ENCODE measurements around the gene STRBP.

The STRBP gene

GRCh38 chr9:123099042-123099441, 169.3 kb downstream of the STRBP start:
- H3K4me3 ChIP-seq (ENCODE audit: low read depth, low read length), result no peak overlapping the region
- DNase-seq (ENCODE audit: low read depth), result no peak
- no peak for TF ChIP-seq CTCF (IDR thresholded peaks at IDR 0.05; ENCODE audit: control insufficient read depth, extremely low read depth, insufficient read depth)

GRCh38 chr9:123098096-123098459, 170.3 kb downstream of the STRBP start:
- TF ChIP-seq CTCF (IDR thresholded peaks at IDR 0.05; ENCODE audit: control insufficient read depth, extremely low read depth, insufficient read depth), result no peak
- no peak for DNase-seq (ENCODE audit: low read depth)
- no peak overlapping the region for H3K4me3 ChIP-seq (ENCODE audit: low read depth, low read length)

GRCh38 chr9:123097430-123098095, 170.8 kb downstream of the STRBP start:
- DNase-seq (ENCODE audit: low read depth), result no peak
- TF ChIP-seq CTCF (IDR thresholded peaks at IDR 0.05; ENCODE audit: control insufficient read depth, extremely low read depth, insufficient read depth), result no peak
- no peak overlapping the region for H3K4me3 ChIP-seq (ENCODE audit: low read depth, low read length)

- DNase-seq (ENCODE audit: low read depth), result no peak
- TF ChIP-seq CTCF (IDR thresholded peaks at IDR 0.05; ENCODE audit: control insufficient read depth, extremely low read depth, insufficient read depth), result no peak
- no peak overlapping the region for H3K4me3 ChIP-seq (ENCODE audit: low read depth, low read length)
Observed at GRCh38 chr9:123096987-123097386, 171.4 kb downstream of the STRBP start.

- DNase-seq (ENCODE audit: low read depth), result no peak
- no peak overlapping the region for H3K4me3 ChIP-seq (ENCODE audit: low read depth, low read length)
- no peak for TF ChIP-seq CTCF (IDR thresholded peaks at IDR 0.05; ENCODE audit: control insufficient read depth, extremely low read depth, insufficient read depth)
Observed at GRCh38 chr9:123093141-123093540, 175.2 kb downstream of the STRBP start.

- peak; percentile 37 for TF ChIP-seq CTCF (IDR thresholded peaks at IDR 0.05; ENCODE audit: control insufficient read depth, extremely low read depth, insufficient read depth)
- no peak overlapping the region for H3K4me3 ChIP-seq (ENCODE audit: low read depth, low read length)
- no peak for DNase-seq (ENCODE audit: low read depth)
Observed at GRCh38 chr9:123091459-123091858, 176.9 kb downstream of the STRBP start.

- DNase-seq (ENCODE audit: low read depth), result no peak
- no peak overlapping the region for H3K4me3 ChIP-seq (ENCODE audit: low read depth, low read length)
- no peak for TF ChIP-seq CTCF (IDR thresholded peaks at IDR 0.05; ENCODE audit: control insufficient read depth, extremely low read depth, insufficient read depth)
Observed at GRCh38 chr9:123090956-123091355, 177.4 kb downstream of the STRBP start.
